HG02970 (cell line): ENCODE measurements around the gene DCLRE1C.
"Not testable (repeated sequence)": the region's sequence is repeated elsewhere in the genome, so short reads cannot be mapped to it uniquely, and the experiment has no call there.

Experiments
- ATAC-seq: cut with Tn5 transposase; IDR thresholded peaks from one replicate; pipeline ENCODE4 v1.9.1; 2021; ENCODE audit warnings: mild to moderate bottlenecking, moderate library complexity, moderate number of reproducible peaks; ENCODE audit not compliant: unreplicated experiment, low FRiP score

The DCLRE1C gene

DNA sequence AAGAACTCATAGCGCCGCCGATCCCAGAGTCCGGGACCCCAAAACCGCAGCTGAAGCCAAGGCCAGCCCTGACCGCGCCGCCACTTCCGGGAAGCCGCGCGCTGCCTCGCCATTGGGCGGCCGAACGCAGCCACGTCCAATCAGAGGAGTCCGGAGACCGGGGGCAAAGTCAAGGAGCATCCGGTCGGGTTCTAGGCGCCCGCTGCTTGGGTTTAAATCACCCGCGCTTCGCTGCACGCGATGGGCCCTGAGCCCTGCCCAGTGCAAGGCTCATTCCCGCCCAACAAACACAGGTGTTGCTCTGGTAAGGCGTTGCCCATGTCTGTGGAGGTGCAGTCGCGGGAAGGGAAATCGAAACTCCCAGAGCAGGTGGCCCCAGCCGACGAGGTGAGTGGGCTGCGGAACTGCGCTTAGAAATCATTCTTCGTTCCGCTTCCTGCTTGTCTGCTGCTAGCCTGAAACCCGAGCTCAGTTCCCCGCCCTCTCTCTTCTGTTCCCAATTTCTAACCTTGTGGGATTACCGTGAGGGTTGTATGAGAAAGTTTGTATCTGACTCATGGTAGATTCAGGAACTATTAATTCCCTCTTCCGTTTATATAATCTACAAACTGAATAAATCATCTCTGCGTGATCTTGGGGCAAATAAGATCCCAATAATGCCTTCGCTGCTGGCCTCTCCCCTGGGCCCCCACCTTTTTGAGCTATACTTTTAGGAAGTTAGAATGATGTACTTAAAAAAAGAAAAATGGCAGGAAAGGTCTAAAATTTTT, at the start of gene DCLRE1C:
TSS of gene DCLRE1C (minus strand) at position 96 of the 770 bp plus-strand sequence. CDS start at position 10, 86 bp downstream.
- ATAC-seq, result peak; percentile 63

DNA sequence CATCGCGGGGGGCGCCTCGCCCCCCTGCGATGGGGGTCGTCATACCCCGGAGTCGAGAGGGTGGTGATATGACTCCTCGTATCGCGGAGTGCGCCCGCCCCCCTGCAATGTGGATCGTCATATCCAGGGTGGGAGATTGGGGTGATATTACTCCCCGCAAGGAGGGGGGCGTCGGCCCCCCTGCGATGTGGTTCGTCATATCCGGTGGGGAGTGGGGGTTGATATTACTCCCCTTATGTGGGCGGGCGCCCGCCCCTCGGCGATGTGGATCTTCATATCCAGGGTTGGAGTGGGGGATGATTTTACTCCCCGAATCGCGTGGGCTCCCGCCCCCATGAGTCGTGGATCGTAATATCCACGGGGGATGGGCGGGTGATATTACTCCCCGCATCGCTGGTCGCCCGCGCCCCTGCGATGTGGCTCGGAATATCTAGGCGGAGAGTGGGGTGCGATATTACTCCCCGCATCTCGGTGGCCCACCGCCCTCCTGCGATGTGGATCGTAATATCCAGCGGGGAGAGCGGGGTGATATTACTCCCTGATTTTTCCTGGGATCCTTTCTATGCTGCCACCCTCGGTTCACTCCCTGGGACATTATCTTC, 42.2 kb upstream of the DCLRE1C start:
- no peak for ATAC-seq

DNA sequence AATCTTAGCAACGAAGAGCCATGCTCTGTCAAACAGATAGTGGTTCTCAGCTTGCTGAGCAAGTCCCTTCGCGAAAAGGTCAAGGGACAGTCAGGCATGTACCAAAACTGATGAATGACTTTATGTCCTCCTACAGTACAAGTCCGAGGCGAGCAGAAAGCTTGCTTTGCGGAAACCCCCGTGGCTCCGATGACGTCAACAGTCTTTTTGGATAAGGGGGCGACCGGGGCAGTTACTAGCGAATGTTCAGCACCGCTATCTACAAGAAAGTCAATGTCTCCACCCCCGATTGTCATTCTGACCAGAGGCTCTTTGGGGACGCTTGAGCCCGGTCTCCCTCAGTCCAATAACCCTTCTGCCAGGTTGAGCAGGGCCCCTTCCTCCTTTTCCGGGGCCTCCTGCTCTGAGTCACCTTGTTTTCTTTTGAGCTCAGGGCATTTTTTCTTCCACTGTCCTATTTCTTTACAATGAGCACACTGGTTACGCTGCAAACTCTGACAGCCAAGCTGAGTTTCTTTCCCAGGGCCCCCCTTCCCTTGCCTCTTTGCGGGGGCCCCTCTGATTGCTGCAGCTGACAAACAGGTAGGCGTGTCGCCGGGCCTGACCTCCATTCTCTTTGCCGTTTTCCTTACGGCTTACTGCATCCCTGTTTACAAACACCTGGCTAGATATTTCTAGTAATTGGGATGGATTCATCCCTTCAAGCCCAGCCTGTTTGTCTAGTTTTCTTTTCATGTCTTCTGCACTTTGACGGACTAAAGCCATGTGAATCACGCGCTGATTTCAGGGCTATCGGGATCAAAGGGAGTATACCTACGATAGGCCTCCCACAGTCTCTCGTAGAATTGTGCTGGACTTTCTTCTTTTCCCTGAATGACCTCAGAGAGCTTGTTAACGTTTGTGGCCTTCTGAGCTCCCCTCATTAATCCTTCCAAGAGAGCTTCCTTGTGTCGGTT, 39.9 kb upstream of the DCLRE1C start:
- ATAC-seq, result not testable (repeated sequence)

DNA sequence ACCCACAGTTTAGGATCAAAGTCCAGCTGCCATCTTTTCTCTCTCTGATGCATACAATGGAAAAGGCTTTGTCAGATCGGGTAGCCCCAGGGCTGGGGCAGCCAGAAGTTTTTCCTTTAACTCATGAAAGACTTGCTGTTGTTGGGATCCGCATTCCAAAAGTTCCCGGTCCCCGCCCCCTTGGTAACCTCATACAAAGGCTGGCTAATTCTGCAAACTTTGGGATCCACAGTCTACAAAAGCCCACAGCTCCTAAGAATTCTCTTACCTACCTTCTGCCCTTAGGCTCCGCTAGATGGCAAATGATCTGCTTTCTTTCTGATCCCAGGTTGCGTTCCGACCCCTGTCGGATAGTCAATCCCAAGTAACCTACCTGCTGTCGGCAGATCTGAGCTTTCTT, 38.4 kb upstream of the DCLRE1C start:
- not testable (repeated sequence) for ATAC-seq

DNA sequence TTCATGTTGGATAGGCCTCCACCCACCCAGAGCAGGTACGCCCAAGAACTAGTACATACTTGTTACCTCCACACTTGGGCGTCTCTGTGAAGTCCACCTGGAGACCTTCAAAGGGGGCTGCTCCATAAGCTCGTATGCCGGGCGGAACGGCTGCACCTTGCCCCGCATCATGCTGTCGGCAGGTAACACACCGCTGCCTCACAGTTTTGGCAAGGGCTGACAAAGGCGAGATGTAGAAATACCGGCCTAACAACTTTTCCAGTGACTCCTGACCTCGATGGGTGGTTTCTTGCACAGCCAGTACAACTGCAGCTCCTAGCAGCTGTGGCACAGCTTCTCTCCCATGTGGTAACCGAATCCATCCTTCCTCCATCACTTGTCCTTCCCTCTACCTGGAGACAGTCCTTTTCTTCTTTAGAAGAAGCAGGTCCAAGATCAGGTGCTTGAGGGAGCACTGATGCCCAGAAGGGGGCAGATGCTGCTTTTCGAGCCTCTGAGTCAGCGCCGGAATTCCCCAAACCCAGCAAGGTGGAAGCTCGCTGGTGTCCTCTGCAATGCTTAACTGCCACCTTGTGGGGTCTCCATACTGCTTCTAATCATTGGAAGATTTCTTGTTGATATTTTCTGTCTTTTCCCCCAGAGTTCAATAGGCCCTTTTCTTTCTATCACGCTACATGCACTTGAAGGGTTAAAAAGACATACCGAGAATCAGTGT, 37.3 kb upstream of the DCLRE1C start:
- not testable (repeated sequence) for ATAC-seq

DNA sequence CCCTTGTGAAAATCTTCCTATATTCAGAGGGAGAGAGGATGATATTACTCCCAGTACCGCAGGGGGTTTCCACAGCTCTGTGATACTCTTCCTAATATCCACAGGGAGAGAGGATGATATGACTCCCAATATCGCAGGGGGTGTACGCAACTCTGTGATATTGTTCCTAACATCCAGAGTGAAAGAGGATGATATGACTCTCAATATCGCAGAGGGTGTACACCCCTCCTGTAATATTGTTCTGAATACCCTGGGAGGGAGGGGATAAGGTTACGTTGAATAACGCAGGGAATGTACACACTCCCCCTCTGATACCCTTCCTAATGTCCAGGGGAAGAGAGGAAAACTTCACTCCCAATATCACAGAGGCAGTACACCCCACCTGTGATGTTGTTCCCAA, 35.7 kb upstream of the DCLRE1C start:
- not testable (repeated sequence) for ATAC-seq

DNA sequence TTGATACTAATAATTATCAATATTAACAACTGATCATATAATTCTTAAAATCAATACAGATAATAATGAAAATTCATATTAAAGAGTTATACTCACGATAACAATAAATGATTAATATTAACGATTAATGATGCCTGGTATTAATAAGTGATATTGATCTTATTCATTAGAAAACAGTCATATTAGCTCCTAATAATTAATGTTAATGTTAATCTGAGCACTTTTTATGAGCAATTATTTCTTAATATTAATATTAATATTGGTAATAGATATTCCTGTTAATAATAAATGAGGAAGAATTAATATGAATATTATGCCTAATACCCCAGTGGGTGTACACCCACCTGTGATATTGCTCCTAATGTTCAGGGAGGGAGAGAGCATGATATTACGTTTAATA, 28.8 kb upstream of the DCLRE1C start:
- ATAC-seq, result no peak

DNA sequence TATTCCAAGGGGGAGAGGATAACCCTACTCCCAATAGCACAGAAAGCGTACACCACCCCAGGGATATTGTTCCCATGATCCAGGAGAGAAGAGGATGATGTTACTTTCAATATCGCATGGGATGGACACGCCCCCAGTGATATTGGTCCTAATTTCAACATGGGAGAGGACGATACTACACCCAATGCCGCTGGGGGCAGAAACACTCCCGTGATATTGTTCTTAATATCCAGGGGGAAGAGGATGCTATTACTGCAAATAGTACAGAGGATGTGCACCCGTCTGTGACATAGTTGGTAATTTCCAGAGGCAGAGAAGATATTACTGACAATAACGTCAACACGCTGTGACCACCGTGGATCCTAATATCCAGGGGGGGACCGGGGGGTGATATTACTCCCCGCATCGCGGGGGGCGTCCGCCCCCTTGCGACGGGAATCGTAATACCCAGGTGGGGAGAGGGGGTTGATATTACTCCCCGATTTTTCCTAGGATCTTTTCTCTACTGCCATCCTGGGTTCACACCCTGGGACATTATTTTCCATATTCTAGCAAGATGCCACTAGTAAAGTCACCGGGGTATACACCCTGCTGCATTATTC, 21.9 kb upstream of the DCLRE1C start:
- ATAC-seq, result no peak

DNA sequence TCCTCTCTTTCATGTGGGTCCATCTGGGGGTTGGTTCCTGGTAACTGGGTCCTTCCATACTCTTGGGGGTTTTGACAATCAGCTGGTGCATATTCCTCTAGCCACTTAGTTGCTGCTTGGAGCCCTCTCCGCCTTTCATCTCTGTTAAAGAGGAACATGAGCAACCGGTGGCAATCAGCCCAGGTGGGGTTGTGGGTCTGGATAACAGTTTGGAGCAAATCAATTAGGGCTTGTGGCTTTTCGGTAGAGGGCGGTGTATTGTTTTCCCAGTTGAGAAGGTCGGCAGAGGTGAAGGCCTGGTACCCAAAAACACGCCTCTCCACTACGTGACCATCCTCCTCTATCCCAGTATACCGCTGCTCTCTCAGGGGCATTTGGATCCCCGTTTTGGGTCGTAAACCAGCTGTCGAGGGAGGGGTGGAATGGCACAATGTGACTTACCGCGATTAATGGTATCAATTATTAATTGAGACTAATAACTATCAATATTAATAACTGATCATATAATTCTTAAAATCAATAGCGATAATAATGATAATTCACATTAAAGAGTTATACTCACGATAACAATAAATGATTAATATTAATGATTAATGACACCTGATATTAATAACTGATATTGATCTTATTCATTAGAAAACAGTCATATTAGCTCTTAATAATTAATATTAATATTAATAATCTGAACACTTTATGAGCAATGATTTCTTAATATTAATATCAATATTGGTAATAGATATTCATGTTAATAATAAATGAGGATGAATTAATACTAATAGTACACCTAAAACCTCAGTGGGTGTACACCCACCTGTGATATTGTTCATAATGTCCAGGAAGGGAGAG, 20.5 kb upstream of the DCLRE1C start:
- ATAC-seq, result not testable (repeated sequence)

DNA sequence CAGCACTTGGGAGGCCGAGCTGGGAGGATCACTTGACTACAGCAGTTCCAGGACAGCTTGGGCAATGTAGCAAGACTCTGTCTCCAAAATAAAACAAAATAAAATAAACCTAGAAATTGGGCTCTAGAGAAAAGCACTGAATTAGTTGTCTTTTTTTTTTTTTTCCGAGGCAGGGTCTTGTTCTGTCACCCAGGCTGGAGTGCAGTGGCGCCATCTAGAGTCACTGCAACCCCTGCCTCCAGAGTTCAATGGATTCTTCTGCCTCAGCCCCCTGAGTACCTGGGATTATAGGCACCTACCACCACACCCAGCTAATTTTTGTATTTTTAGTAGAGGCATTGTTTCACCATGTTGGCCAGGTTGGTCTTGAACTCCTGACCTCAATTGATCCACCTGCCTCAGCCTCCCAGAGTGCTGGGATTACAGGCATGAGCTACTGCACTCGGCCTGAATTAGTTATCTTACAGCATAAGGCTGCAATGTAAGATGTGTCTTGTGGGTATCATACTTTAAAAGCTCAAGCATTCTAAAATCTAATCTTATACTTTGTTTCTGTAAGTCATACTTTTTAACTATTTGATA, 18.1 kb upstream of the DCLRE1C start:
- no peak for ATAC-seq

DNA sequence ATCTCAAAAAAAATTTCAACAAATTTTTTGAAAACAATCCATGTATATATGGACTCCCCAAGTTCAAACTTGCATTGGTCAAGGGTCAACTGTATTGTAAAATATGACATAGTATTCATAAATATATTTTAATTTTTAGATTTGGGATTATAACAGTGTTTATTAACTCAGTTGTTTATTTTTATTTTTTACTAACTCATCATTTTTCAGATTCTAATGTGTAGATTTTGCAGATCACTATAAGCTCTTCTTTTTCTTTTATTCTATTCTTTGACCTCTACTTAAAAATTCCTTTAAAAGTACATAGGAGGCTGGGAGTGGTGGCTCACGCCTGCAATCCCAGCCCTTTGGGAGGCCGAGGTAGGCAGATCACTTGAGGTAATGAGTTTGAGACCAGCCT, 14.0 kb upstream of the DCLRE1C start:
- ATAC-seq, result no peak

DNA sequence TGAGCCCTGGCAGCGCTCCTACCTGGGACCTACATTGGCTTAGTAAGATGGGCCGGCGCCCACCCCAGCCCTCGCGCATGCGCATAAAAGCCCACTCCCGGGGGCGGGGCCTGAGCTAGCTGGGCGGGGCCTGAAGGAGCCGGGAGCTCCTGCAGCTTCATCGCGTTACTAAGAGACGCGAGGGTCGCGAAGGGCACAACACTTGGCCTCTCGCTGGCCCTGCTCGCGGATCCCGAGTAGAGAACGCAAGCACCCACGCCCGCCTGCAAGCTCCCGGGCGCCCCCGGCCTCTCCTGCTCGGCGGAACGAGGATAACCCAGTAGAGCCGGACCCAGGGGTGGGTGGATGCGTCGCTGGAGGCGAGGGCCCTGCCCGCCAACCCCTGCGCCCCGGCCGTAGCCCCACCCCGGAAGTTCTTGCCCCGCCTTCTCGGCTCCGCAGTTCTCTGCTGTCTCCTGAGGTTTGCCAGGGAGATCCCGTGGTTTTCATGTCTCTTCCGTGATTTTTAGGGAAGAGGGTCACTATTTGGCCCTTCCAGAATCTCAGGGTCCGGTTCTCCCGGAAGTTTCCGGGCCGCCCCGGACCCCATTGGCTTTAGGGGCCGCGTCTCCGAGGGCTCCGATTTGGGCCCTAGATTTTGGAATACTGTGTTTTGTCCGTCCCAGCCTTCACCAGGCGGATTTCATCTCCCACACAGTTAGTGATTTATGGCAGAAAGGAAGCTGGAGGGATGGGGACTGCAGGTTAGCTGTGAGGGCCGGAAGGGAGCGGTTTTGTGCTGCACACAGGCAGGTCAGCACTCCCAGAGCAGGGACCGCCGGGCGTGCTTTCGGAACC, 5.5 kb upstream of the DCLRE1C start, which contains the start of gene MEIG1:
TSS of gene MEIG1 (plus strand) at position 168 of the 837 bp plus-strand sequence. CDS start 7,081 bp downstream, outside the sequence.
- ATAC-seq, result peak; percentile 75

DNA sequence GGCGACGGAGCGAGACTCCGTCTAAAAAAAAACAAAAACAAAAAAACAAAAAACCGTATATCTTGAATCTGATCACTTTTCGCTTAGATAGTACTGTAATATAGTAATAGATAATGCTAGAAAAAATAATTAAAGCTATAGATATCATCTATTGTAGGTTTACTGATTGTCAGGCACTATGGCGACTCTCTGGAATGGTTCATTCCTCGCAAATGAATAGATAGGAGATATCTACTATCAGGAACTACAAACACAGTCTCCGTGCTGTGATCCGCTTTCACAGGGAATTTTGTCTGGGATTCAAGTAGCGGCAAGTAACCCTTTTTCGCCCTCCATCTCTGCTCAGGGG, 5.0 kb upstream of the DCLRE1C start:
- ATAC-seq, result no peak

DNA sequence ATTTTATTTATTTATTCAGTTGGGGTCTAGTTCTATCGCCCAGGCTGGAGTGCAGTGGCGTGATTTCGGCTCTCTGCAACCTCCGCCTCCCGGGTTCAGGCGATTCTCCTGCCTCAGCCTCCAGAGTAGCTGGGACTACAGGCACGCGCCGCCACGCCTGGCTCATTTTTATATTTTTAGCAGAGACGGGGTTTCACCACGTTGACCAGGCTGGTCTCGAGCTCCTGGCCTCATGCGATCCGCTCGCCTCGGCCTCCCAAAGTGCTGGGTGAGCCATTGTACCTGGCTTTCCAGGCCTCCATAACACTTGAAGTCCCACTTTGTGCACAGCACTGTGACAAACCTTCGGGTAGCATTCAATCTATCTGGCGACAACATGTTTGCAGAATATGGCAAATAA, 1.0 kb upstream of the DCLRE1C start:
- ATAC-seq, result no peak

DNA sequence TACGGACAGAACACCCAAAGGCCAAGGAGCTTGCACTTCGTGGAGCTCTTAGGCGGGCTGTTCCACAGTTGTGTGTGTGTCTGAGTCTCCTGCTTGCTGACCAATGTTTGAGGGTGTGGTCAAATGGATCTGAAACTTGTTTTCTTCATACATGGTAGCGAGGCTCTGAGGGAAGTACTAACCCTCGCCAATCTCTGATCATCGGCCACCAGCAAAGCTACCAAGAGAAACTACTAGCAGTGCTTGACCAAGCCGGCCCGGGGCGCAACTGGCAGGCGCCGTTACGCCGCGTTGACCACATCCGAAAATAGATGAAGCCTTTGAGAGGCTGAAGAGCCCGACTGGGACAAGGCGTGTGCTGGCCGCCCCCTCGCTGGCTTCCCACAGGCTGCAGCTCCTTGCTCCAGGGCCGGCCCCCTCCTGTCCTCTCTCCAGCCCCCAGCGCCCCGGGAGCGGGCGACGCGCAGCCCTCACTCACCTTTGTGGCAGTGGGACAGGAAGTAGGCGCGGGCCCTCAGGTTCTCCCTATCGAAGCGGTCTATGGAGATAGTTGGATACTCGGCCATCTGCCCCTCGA, 384 bp downstream of the DCLRE1C start:
- ATAC-seq, result peak; percentile 26

DNA sequence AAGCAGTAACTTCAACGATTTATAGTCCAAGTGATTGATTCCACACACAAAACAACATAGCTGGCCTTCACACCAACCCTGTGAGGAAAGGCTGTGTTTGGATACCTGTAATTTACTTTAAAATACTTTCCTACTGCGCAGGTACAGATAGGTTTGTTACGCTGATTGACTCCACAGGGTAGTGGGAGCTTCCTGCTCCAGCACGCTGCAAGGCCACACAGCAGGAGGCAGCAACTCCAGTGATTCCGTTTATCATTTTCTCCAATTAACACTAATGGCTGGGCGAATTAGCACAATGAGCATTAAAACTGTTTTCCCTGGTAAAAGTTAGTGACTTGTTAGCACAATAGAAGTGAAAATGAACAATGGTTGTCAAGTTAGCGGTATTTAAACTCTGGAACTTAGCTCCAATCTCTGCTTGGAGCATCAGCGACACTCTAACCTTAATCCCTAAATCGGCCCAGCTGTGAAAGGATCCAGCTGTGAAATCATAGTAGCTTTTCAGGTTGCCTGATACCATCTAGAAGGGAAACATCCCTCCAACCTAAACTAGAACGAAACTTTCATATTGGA, 959 bp downstream of the DCLRE1C start:
- no peak for ATAC-seq

DNA sequence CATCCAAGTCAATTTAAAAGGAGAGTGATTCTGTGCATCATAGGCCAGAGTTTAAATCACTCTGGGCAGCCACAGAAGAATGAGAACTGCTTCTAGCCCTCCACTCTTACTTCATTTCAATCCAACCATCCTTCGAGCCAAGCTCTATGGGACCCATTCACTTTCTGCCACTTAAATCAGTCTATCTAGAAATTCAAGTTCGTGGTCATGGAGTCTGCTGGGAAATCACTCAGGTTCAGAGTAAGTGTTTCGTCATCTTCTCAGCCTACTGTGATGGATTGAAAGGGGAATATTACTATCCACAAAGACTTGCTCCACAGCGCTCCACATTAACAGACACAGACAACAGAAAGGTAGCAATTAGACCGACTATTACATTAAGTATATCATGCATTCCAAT, 4.6 kb downstream of the DCLRE1C start:
- ATAC-seq, result no peak
